Prostate gland (tissue), 2 donors: ENCODE results near the gene FMN1. TPM values are rescaled to one million over a fixed set of nuclear protein-coding genes. Genes with fewer than 3 reads are reported as not detected.
A peak's percentile ranks its signal among the peaks of the same experiment; 100 is the strongest.

Source experiments
- DNase-seq: peaks from one replicate; pipeline ENCODE4 v3.0.0-alpha.2; 2019; ENCODE audit warnings: low spot score
- H3K27ac ChIP-seq, 2 donors: fragments of 200-600 bp; sonication (generic); 2 replicates each; pipeline ENCODE4 v1.5.1; 2017 to 2019
- H3K27me3 ChIP-seq: fragments of 200-600 bp; sonication (generic); replicated peaks from 2 replicates; pipeline ENCODE4 v1.5.1; 2019; ENCODE audit not compliant: insufficient read depth
- H3K36me3 ChIP-seq, 2 donors: fragments of 200-600 bp; sonication (generic); 1 replicate in 1 of 2; 2 replicates in 1 of 2; pipeline versions ENCODE4 v1.5.1 to v1.8.1; 2017 to 2019
- H3K4me1 ChIP-seq: fragments of 200-600 bp; sonication (generic); replicated peaks from 2 replicates; pipeline ENCODE4 v1.5.1; 2019
- H3K4me3 ChIP-seq, 2 donors: fragments of 200-600 bp; sonication (generic); 2 replicates each; pipeline ENCODE4 v1.5.1; 2017 to 2019
- H3K9me3 ChIP-seq: fragments of 200-600 bp; sonication (generic); 2 replicates; pipeline ENCODE4 v1.5.1; 2017
- POLR2A ChIP-seq: fragments of 450-650 bp; IDR thresholded peaks from one replicate; pipeline ENCODE4 v1.6.1; 2016; ENCODE audit warnings: antibody characterized with exemption, mild to moderate bottlenecking
- POLR2AphosphoS5 ChIP-seq: sonication (generic); formaldehyde crosslinking; IDR thresholded peaks from one replicate; pipeline ENCODE4 v1.6.1; 2017; ENCODE audit warnings: antibody characterized with exemption
- WGBS: methylation state at CpG from one replicate; pipeline ENCODE4 v1.1.5; 2018; 5-methylcytosine and 5-hydroxymethylcytosine counted together
- intact Hi-C: fragments of 100-400 bp; cut with DNase I; formaldehyde crosslinking; loops from one replicate; pipeline ENCODE4 v1.14.2; 2022
- total RNA-seq, 2 donors: library from RNA; depleted of rRNA; stranded (reverse); fragments of >200 nt; gene quantifications; one replicate each; pipeline ENCODE4 v1.1.0, GENCODE V29; 2016
- TF ChIP-seq, protein P1 (sequence below), 4 experiments: fragments of 200-600 bp in 2 of 4; fragments of 450-650 bp in 2 of 4; sonication (generic) in 2 of 4; IDR thresholded peaks; 1 replicate in 3 of 4; 2 replicates in 1 of 4; pipeline ENCODE4 v1.5.1; 2016 to 2019; ENCODE audit warnings: antibody characterized with exemption in 4 of 4, mild to moderate bottlenecking in 2 of 4, moderate library complexity in 2 of 4

The FMN1 gene
- total RNA-seq, 2 donors from 2014 or later, result 7.1 to 32.5 TPM

DNA sequence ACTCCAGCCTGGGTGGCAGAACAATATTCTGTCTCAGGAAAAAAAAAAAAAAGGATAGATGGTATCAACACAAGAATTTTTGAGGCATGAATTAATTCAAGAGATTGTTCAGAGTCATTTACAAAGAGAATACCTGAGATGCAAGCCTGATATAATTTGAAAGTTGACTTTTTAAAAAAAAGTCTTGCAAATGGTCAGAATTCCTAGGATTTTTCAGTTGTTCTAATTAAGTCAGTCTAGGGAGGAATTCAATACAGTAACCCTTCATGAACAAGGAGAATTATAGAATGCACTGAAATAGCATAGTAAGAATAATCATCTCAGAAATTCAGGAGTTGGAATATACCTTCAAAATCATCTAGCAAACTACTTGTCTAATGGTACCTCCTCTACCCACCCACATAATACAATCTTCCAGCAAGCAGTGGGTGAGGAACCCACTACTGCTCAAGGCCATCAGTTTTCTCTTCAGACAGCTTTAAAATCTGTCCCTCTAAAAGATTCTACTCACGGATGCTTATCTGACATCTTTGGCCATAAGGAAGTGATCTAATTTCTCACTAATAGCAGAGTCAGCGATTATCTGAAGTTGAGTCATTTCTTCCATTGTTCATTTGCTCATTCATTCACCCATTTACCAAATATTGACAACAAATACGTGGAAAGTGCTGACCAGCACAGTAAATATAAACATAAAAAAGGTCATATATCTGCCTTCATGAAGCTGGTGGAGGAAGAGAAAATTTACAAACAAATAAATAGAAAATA lies 317.1 kb downstream of the FMN1 start:
- Histone ChIP-seq H3K9me3 (no peaks in the 10 kb centered on the region), H3K4me1 (peaks cover 4% of the 10 kb centered on the region), H3K27me3 (no peaks in the 10 kb centered on the region), H3K36me3 (no peaks in the 10 kb centered on the region), H3K4me3 (no peak overlapping the region), H3K27ac (no peak overlapping the region)
- no peak for DNase-seq
- intact Hi-C loops, result no loop called here
- TF ChIP-seq POLR2AphosphoS5 (no peak), POLR2A (no peak)
- TF ChIP-seq, protein P1, sequence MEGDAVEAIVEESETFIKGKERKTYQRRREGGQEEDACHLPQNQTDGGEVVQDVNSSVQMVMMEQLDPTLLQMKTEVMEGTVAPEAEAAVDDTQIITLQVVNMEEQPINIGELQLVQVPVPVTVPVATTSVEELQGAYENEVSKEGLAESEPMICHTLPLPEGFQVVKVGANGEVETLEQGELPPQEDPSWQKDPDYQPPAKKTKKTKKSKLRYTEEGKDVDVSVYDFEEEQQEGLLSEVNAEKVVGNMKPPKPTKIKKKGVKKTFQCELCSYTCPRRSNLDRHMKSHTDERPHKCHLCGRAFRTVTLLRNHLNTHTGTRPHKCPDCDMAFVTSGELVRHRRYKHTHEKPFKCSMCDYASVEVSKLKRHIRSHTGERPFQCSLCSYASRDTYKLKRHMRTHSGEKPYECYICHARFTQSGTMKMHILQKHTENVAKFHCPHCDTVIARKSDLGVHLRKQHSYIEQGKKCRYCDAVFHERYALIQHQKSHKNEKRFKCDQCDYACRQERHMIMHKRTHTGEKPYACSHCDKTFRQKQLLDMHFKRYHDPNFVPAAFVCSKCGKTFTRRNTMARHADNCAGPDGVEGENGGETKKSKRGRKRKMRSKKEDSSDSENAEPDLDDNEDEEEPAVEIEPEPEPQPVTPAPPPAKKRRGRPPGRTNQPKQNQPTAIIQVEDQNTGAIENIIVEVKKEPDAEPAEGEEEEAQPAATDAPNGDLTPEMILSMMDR (IDR thresholded peaks at IDR 0.05), result no peak
- 74% methylated on average over 3 of the region's 3 CpGs for WGBS

DNA sequence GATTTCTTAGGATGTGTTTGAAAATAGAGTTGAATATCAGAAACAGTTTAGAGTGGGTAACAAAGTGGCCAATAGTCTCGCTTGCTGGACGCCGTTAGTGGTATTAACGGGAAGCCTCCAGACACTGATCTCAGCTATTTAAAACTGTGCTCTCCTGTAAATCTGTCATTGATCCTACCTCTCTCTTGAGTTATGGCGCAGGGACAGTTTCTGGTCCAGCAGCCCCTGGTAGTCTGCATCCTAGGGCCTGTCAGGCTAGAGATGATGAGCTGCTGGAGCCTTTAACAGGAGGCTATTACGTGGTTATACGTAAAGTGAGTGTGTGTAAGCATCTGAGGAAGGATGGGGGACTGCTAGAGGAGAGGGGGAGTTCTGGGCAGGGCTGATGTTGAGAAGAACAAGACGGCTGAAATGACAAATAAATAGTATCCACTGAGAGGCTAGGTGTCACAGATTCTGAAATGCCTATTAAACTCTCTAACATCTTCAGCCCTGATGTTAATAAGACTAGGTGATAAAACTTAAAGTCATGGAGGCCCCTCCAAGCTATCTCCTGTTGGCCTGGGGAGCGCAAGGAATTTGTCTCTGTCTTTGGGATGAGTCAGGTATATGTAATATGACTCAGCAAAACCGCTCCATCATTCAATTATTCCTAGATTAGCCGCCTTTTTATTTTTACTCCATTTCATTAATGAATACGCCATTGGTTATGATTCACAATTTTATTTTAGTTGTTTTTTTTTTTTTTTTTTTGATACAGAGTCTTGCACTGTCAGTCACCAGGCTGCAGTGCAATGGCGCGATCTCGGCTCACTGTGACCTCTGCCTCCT lies 321.0 kb downstream of the FMN1 start:
- Histone ChIP-seq H3K4me1 (peaks cover 4% of the 10 kb centered on the region), H3K9me3 (no peaks in the 10 kb centered on the region), H3K27me3 (no peaks in the 10 kb centered on the region), H3K27ac (no peak overlapping the region), H3K4me3 (no peak overlapping the region), H3K36me3 (no peaks in the 10 kb centered on the region)
- DNase-seq, result no peak
- intact Hi-C loops, result loop anchor here (5.0 kb wide), 1 partner anchor 84 kb away; no protein-coding TSS in a partner anchor
- TF ChIP-seq POLR2A (no peak), POLR2AphosphoS5 (no peak)
- TF ChIP-seq, protein P1 (IDR thresholded peaks at IDR 0.05), result no peak
- 53% methylated on average over 15 of the region's 15 CpGs for WGBS

DNA sequence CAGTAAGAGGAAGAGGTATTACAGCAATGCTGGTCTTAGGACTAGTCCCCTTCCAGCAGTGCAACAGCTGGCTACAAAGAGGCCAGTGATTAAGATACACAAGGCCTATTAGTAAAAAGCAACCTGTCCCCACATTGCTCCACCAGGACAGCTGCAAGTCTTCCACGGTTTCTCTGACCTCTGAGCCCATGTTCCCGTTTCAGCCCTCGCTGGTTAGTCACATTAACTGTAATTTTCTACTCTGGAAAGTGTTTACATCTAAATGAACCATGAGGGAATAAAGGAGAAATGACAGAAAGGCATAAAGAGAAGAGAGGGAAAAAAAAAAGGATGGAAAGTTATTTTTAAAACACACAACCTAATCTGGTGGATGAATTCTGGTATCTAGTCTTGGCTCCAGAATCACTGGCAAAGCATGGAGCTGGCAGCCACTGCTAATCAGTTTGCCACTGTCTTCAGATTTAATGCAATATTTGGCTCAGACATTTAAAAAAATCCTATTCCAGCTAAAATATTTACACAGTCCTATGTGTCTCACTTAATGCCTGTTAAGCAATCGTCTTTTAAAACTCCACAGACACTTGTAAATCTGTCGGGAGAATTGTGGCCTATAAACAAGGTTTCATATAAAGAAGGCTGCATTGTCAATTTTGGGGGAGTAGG lies 321.8 kb downstream of the FMN1 start:
- H3K9me3 ChIP-seq, result no peaks in the 10 kb centered on the region
- no peaks in the 10 kb centered on the region for H3K36me3 ChIP-seq
- H3K4me3 ChIP-seq, result no peak overlapping the region
- 25% methylated on average over 5 of the region's 5 CpGs for WGBS
- H3K27ac ChIP-seq, result no peak overlapping the region
- peaks cover 4% of the 10 kb centered on the region for H3K4me1 ChIP-seq
- intact Hi-C loops, result loop anchor here (5.0 kb wide), 1 partner anchor 85 kb away; no protein-coding TSS in a partner anchor
- no peaks in the 10 kb centered on the region for H3K27me3 ChIP-seq
- DNase-seq, result no peak
- TF ChIP-seq, protein P1 (IDR thresholded peaks at IDR 0.05), result no peak
- TF ChIP-seq POLR2A, result no peak
- TF ChIP-seq POLR2AphosphoS5, result peak; percentile 34

DNA sequence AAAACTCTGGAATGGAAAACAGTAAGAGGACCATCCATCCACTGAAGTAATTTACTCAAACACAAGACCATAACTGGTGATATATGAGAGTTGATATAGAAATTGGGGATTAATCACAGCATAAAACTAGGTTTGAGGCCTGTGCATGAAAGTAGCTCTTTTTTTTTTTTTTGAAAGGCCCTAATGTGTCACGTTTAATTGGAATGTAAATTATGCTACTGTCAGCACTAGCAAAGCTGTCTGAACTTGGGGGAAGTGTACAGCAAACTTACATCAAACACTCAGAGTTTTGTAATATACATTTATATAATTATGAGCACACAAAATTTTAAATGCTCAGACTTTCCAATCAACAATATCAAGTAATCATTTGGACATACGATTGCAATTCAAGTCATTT lies 322.6 kb downstream of the FMN1 start:
- TF ChIP-seq, protein P1 (IDR thresholded peaks at IDR 0.05), result no peak
- no peak for TF ChIP-seq POLR2A
- no peak for TF ChIP-seq POLR2AphosphoS5
- H3K27me3 ChIP-seq, result no peaks in the 10 kb centered on the region
- no peak overlapping the region for H3K27ac ChIP-seq
- H3K36me3 ChIP-seq, result no peaks in the 10 kb centered on the region
- H3K9me3 ChIP-seq, result no peaks in the 10 kb centered on the region
- intact Hi-C loops, result loop anchor here (5.0 kb wide), 1 partner anchor 85 kb away; no protein-coding TSS in a partner anchor
- 74% methylated on average over 2 of the region's 2 CpGs for WGBS
- no peak for DNase-seq
- H3K4me1 ChIP-seq, result peaks cover 4% of the 10 kb centered on the region
- no peak overlapping the region for H3K4me3 ChIP-seq
